K562 (cell line): ENCODE results near the gene TLE4.

Experiments
- NFIC ChIP-seq: fragments of 450-650 bp; IDR thresholded peaks from 2 replicates; pipeline ENCODE4 v1.6.1; 2017; ENCODE audit warnings: mild to moderate bottlenecking, inconsistent platforms
- ZNF121 ChIP-seq: sonication (generic); formaldehyde crosslinking; conservative IDR thresholded peaks from 2 replicates; pipeline ENCODE4 v1.8.0; 2022; ENCODE audit warnings: missing genetic modification reagents
- ZNF134 ChIP-seq: fragments of 250-450 bp; sonication (Bioruptor Pico); conservative IDR thresholded peaks from 2 replicates; pipeline ENCODE4 v1.4.0; 2020
- ZNF24 ChIP-seq: fragments of 450-650 bp; IDR thresholded peaks from 2 replicates; pipeline ENCODE4 v1.6.1; 2016
- ZNF324 ChIP-seq: fragments of 250-450 bp; sonication (Bioruptor Pico); IDR thresholded peaks from 2 replicates; pipeline ENCODE4 v1.4.0; 2020; ENCODE audit warnings: mild to moderate bottlenecking
- ZNF644 ChIP-seq: fragments of 200-800 bp; sonication (Bioruptor generic); IDR thresholded peaks from 2 replicates; pipeline ENCODE4 v1.6.1; 2016; ENCODE audit warnings: low read depth, missing genetic modification characterization, missing compliant biosample characterization

DNA sequence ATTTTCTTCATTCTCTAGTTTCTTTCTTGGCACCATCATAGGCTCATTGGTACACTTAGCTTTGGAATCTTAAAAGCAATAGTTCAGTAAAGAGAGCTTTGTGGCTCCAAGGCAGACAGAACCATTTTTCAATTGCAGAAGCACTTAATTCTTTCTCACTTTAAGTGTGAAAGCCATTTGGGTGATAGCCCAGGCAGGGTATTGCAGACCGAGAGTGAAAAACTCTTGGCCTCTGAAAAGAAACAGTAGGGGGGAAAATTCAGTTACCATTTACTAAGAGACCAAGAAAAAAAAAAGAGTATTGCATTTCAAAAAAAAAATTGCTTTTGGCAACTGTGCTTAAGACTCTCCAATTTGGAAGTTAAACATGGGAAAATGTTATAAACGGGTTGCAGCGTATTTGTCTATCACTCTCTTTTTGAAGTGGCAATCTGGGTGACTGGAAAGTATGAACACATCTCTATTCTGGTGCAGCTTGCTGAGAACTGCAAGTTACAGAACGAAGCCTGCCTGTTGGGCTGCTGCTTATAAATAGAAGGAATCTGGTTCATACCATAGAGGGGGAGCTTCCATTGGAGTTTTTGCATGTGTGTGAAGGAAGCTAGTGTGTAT, 170.5 kb downstream of the TLE4 start:
- TF ChIP-seq ZNF324 (CRISPR knock-in tag), result no peak
- no peak for TF ChIP-seq ZNF121 (CRISPR knock-in tag)
- TF ChIP-seq NFIC, result no peak
- no peak for TF ChIP-seq ZNF24
- no peak for TF ChIP-seq ZNF134
- no peak for TF ChIP-seq ZNF644 (tag)
